ENCODE results near the gene ARPP21. TPM values are rescaled to one million over a fixed set of nuclear protein-coding genes. Genes with fewer than 3 reads are reported as not detected.

Gene ARPP21
- total RNA-seq, 2 donors from 2014 or later = not detected

- no peaks in the 10 kb centered on the region for H3K36me3 ChIP-seq
- no peaks in the 10 kb centered on the region for H3K9me3 ChIP-seq
- H3K27me3 ChIP-seq = no peaks in the 10 kb centered on the region
- H3K4me3 ChIP-seq = no peak overlapping the region
- no peak for DNase-seq (ENCODE audit: low spot score)
- H3K4me1 ChIP-seq = no peaks in the 10 kb centered on the region
- no peak overlapping the region for H3K27ac ChIP-seq
- TF ChIP-seq, protein P1, sequence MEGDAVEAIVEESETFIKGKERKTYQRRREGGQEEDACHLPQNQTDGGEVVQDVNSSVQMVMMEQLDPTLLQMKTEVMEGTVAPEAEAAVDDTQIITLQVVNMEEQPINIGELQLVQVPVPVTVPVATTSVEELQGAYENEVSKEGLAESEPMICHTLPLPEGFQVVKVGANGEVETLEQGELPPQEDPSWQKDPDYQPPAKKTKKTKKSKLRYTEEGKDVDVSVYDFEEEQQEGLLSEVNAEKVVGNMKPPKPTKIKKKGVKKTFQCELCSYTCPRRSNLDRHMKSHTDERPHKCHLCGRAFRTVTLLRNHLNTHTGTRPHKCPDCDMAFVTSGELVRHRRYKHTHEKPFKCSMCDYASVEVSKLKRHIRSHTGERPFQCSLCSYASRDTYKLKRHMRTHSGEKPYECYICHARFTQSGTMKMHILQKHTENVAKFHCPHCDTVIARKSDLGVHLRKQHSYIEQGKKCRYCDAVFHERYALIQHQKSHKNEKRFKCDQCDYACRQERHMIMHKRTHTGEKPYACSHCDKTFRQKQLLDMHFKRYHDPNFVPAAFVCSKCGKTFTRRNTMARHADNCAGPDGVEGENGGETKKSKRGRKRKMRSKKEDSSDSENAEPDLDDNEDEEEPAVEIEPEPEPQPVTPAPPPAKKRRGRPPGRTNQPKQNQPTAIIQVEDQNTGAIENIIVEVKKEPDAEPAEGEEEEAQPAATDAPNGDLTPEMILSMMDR (IDR thresholded peaks at IDR 0.05) = no peak
Measured at GRCh38 chr3:35777563-35778554, 138.5 kb downstream of the ARPP21 start.

DNA sequence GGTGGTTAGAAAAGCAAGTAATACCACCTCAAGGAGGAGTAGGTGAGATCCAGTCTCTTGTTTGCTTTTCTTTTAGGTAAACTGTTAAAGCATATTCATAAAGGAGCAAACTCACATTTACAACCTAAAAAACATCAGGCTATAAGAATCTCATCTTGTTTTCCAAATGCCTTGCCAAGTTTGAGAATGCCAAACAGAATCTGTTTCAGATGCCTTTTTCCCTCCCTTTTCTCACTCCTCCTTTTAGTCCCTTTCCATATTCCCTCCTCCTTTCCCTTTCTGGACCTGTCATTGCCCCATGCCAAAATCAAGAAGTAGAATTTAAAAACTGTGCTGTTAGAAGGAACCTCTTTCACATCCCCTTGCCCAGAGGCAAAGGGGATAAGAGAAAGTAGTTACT, 140.3 kb downstream of the ARPP21 start:
- Histone ChIP-seq H3K27ac (no peak overlapping the region), H3K4me1 (no peaks in the 10 kb centered on the region), H3K9me3 (no peaks in the 10 kb centered on the region), H3K36me3 (no peaks in the 10 kb centered on the region), H3K4me3 (no peak overlapping the region), H3K27me3 (no peaks in the 10 kb centered on the region)
- TF ChIP-seq, protein P1 (IDR thresholded peaks at IDR 0.05) = no peak
- no peak for DNase-seq (ENCODE audit: low spot score)

GRCh38 chr3:35780800-35781199, 141.5 kb downstream of the ARPP21 start:
- no peaks in the 10 kb centered on the region for H3K27me3 ChIP-seq
- H3K4me1 ChIP-seq = no peaks in the 10 kb centered on the region
- H3K27ac ChIP-seq = no peak overlapping the region
- no peaks in the 10 kb centered on the region for H3K36me3 ChIP-seq
- TF ChIP-seq, protein P1 (IDR thresholded peaks at IDR 0.05) = no peak
- no peaks in the 10 kb centered on the region for H3K9me3 ChIP-seq
- H3K4me3 ChIP-seq = no peak overlapping the region
- DNase-seq (ENCODE audit: low spot score) = no peak

DNA sequence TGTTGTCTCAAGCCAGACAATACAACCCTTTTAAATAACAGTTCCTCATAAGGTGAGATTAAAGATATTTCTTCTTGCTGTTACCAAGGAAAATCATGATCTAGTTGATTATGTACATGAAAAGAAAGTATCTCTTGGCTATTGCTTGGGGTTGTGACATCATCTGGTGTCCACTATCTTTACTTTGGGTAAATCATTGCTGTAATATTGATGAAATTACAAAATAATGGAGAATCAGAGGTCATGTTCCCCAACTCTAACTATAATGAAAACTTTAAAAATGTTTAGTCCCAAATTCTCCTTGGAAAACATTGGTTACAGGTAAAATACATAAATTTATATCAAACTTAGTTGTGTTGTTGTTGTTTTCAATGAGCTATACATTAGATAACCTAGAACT, 142.2 kb downstream of the ARPP21 start:
- H3K4me3 ChIP-seq = no peak overlapping the region
- no peaks in the 10 kb centered on the region for H3K36me3 ChIP-seq
- H3K4me1 ChIP-seq = peaks cover 0 to under 1% of the 10 kb centered on the region in 2 donors
- TF ChIP-seq, protein P1 (IDR thresholded peaks at IDR 0.05) = no peak
- no peaks in the 10 kb centered on the region for H3K27me3 ChIP-seq
- no peaks in the 10 kb centered on the region for H3K9me3 ChIP-seq
- no peak overlapping the region for H3K27ac ChIP-seq
- no peak for DNase-seq (ENCODE audit: low spot score)

- no peaks in the 10 kb centered on the region for H3K36me3 ChIP-seq
- H3K4me3 ChIP-seq = no peak overlapping the region
- peaks cover 0 to 6% of the 10 kb centered on the region in 2 donors for H3K4me1 ChIP-seq
- DNase-seq (ENCODE audit: low spot score) = no peak
- H3K9me3 ChIP-seq = no peaks in the 10 kb centered on the region
- no peak overlapping the region for H3K27ac ChIP-seq
- H3K27me3 ChIP-seq = no peaks in the 10 kb centered on the region
- TF ChIP-seq, protein P1 (IDR thresholded peaks at IDR 0.05) = no peak
Measured at GRCh38 chr3:35782355-35782754, 143.0 kb downstream of the ARPP21 start.

Data from right atrium auricular region (tissue), 2 donors.